ENCODE data around the gene SHQ1. TPM values are rescaled to one million over a fixed set of nuclear protein-coding genes. Genes with fewer than 3 reads are reported as not detected.
"Not testable (repeated sequence)": the region's sequence is repeated elsewhere in the genome, so short reads cannot be mapped to it uniquely, and the experiment has no call there.

The SHQ1 gene
- total RNA-seq, 2 experiments from 2014 or later: 22.2 to 22.8 TPM

- H3K4me3 Mint-ChIP-seq: no peak overlapping the region
- H3K9me3 Mint-ChIP-seq: no peaks in the 10 kb centered on the region
- no peaks in the 10 kb centered on the region for H3K4me1 Mint-ChIP-seq
- H3K27ac Mint-ChIP-seq: no peak overlapping the region
- ATAC-seq (ENCODE audit: low read depth) (no peak), DNase-seq (no peak)
- peaks cover 3% of the 10 kb centered on the region for H3K36me3 Mint-ChIP-seq
- H3K27me3 Mint-ChIP-seq: peaks cover 3% of the 10 kb centered on the region
- POLR2A ChIA-PET: no interaction called here
Observed at GRCh38 chr3:72727172-72727571, 121.1 kb downstream of the SHQ1 start.

GRCh38 chr3:72725229-72725628, 123.0 kb downstream of the SHQ1 start:
- Mint-ChIP-seq H3K4me1 (peaks cover 1% of the 10 kb centered on the region), H3K4me3 (no peak overlapping the region), H3K27ac (no peak overlapping the region), H3K36me3 (peaks cover 3% of the 10 kb centered on the region), H3K9me3 (no peaks in the 10 kb centered on the region), H3K27me3 (peaks cover 3% of the 10 kb centered on the region)
- DNase-seq (no peak), ATAC-seq (ENCODE audit: low read depth) (no peak)
- POLR2A ChIA-PET: no interaction called here

- H3K4me3 Mint-ChIP-seq: no peak overlapping the region
- H3K36me3 Mint-ChIP-seq: peaks cover 3% of the 10 kb centered on the region
- H3K27ac Mint-ChIP-seq: no peak overlapping the region
- H3K9me3 Mint-ChIP-seq: no peaks in the 10 kb centered on the region
- POLR2A ChIA-PET: no interaction called here
- H3K4me1 Mint-ChIP-seq: peaks cover 1% of the 10 kb centered on the region
- no peak for DNase-seq
- H3K27me3 Mint-ChIP-seq: peaks cover 3% of the 10 kb centered on the region
- ATAC-seq (ENCODE audit: low read depth): no peak
Observed at GRCh38 chr3:72724070-72724469, 124.2 kb downstream of the SHQ1 start.

- POLR2A ChIA-PET: no interaction called here
- DNase-seq (no peak), ATAC-seq (ENCODE audit: low read depth) (no peak)
- H3K4me3 Mint-ChIP-seq: no peak overlapping the region
- peaks cover 3% of the 10 kb centered on the region for H3K4me1 Mint-ChIP-seq
- no peaks in the 10 kb centered on the region for H3K9me3 Mint-ChIP-seq
- no peak overlapping the region for H3K27ac Mint-ChIP-seq
- peaks cover 3% of the 10 kb centered on the region for H3K27me3 Mint-ChIP-seq
- peaks cover 3% of the 10 kb centered on the region for H3K36me3 Mint-ChIP-seq
Observed at GRCh38 chr3:72722930-72723726, 125.1 kb downstream of the SHQ1 start.

GRCh38 chr3:72721683-72722381, 126.4 kb downstream of the SHQ1 start:
- no peaks in the 10 kb centered on the region for H3K9me3 Mint-ChIP-seq
- peaks cover 4% of the 10 kb centered on the region for H3K4me1 Mint-ChIP-seq
- H3K27me3 Mint-ChIP-seq: no peaks in the 10 kb centered on the region
- ATAC-seq (ENCODE audit: low read depth): no peak
- H3K36me3 Mint-ChIP-seq: peaks cover 3% of the 10 kb centered on the region
- H3K4me3 Mint-ChIP-seq: no peak overlapping the region
- H3K27ac Mint-ChIP-seq: no peak overlapping the region
- POLR2A ChIA-PET: no interaction called here
- no peak for DNase-seq

- POLR2A ChIA-PET: no interaction called here
- no peak overlapping the region for H3K27ac Mint-ChIP-seq
- peaks cover 3% of the 10 kb centered on the region for H3K36me3 Mint-ChIP-seq
- H3K4me1 Mint-ChIP-seq: peaks cover 4% of the 10 kb centered on the region
- no peak overlapping the region for H3K4me3 Mint-ChIP-seq
- H3K9me3 Mint-ChIP-seq: no peaks in the 10 kb centered on the region
- no peaks in the 10 kb centered on the region for H3K27me3 Mint-ChIP-seq
- ATAC-seq (ENCODE audit: low read depth): no peak
- DNase-seq: no peak
Observed at GRCh38 chr3:72720566-72720965, 127.7 kb downstream of the SHQ1 start.

- peaks cover 4% of the 10 kb centered on the region for H3K4me1 Mint-ChIP-seq
- ATAC-seq (ENCODE audit: low read depth) (no peak), DNase-seq (no peak)
- no peaks in the 10 kb centered on the region for H3K36me3 Mint-ChIP-seq
- H3K27ac Mint-ChIP-seq: no peak overlapping the region
- POLR2A ChIA-PET: no interaction called here
- peaks cover 3% of the 10 kb centered on the region for H3K27me3 Mint-ChIP-seq
- peaks cover 7% of the 10 kb centered on the region for H3K9me3 Mint-ChIP-seq
- no peak overlapping the region for H3K4me3 Mint-ChIP-seq
Observed at GRCh38 chr3:72719137-72719536, 129.1 kb downstream of the SHQ1 start.

- DNase-seq, H3K4me3 Mint-ChIP-seq: not testable (repeated sequence)
Observed at GRCh38 chr3:72714135-72714534, 134.1 kb downstream of the SHQ1 start.

GRCh38 chr3:72710471-72710870, 137.8 kb downstream of the SHQ1 start:
- ATAC-seq (ENCODE audit: low read depth); H3K27me3 Mint-ChIP-seq; H3K27ac Mint-ChIP-seq; POLR2A ChIA-PET; DNase-seq; H3K4me3 Mint-ChIP-seq; H3K9me3 Mint-ChIP-seq; H3K4me1 Mint-ChIP-seq; H3K36me3 Mint-ChIP-seq: not testable (repeated sequence)

More at GRCh38 chr3:72714135-72714534, 134.1 kb downstream of the SHQ1 start:
- ATAC-seq (ENCODE audit: low read depth); H3K27ac Mint-ChIP-seq; H3K36me3 Mint-ChIP-seq; H3K4me1 Mint-ChIP-seq; H3K27me3 Mint-ChIP-seq; POLR2A ChIA-PET; H3K9me3 Mint-ChIP-seq: not testable (repeated sequence)

GRCh38 chr3:72708441-72708840, 139.8 kb downstream of the SHQ1 start:
- POLR2A ChIA-PET: no interaction called here
- DNase-seq: no peak
- no peaks in the 10 kb centered on the region for H3K27me3 Mint-ChIP-seq
- peaks cover 3% of the 10 kb centered on the region for H3K9me3 Mint-ChIP-seq
- H3K4me3 Mint-ChIP-seq: no peak overlapping the region
- no peak for ATAC-seq (ENCODE audit: low read depth)
- no peaks in the 10 kb centered on the region for H3K4me1 Mint-ChIP-seq
- H3K27ac Mint-ChIP-seq: no peak overlapping the region
- no peaks in the 10 kb centered on the region for H3K36me3 Mint-ChIP-seq

- Mint-ChIP-seq H3K9me3 (no peaks in the 10 kb centered on the region), H3K27me3 (no peaks in the 10 kb centered on the region), H3K4me1 (no peaks in the 10 kb centered on the region), H3K27ac (no peak overlapping the region), H3K36me3 (no peaks in the 10 kb centered on the region), H3K4me3 (no peak overlapping the region)
- POLR2A ChIA-PET: no interaction called here
- ATAC-seq (ENCODE audit: low read depth) (no peak), DNase-seq (no peak)
Observed at GRCh38 chr3:72702997-72703396, 145.2 kb downstream of the SHQ1 start.

GRCh38 chr3:72702390-72702789, 145.9 kb downstream of the SHQ1 start:
- H3K36me3 Mint-ChIP-seq: no peaks in the 10 kb centered on the region
- H3K9me3 Mint-ChIP-seq: no peaks in the 10 kb centered on the region
- H3K4me3 Mint-ChIP-seq: no peak overlapping the region
- DNase-seq (no peak), ATAC-seq (ENCODE audit: low read depth) (no peak)
- POLR2A ChIA-PET: no interaction called here
- no peaks in the 10 kb centered on the region for H3K27me3 Mint-ChIP-seq
- H3K4me1 Mint-ChIP-seq: no peaks in the 10 kb centered on the region
- H3K27ac Mint-ChIP-seq: no peak overlapping the region

- no peaks in the 10 kb centered on the region for H3K4me1 Mint-ChIP-seq
- H3K36me3 Mint-ChIP-seq: no peaks in the 10 kb centered on the region
- H3K9me3 Mint-ChIP-seq: no peaks in the 10 kb centered on the region
- DNase-seq (no peak), ATAC-seq (ENCODE audit: low read depth) (no peak)
- no peak overlapping the region for H3K4me3 Mint-ChIP-seq
- no peaks in the 10 kb centered on the region for H3K27me3 Mint-ChIP-seq
- H3K27ac Mint-ChIP-seq: no peak overlapping the region
- POLR2A ChIA-PET: no interaction called here
Observed at GRCh38 chr3:72700106-72700505, 148.1 kb downstream of the SHQ1 start.

GRCh38 chr3:72699631-72700030, 148.6 kb downstream of the SHQ1 start:
- Mint-ChIP-seq H3K36me3 (no peaks in the 10 kb centered on the region), H3K27ac (no peak overlapping the region), H3K4me3 (no peak overlapping the region), H3K9me3 (no peaks in the 10 kb centered on the region), H3K27me3 (no peaks in the 10 kb centered on the region), H3K4me1 (no peaks in the 10 kb centered on the region)
- POLR2A ChIA-PET: no interaction called here
- no peak for DNase-seq
- ATAC-seq (ENCODE audit: low read depth): no peak
